ENCODE data around the gene NECAB2. TPM values are rescaled to one million over a fixed set of nuclear protein-coding genes. Genes with fewer than 3 reads are reported as not detected.

The NECAB2 gene
- polyA plus RNA-seq, 1 donor from 2014 or later, result 12.5 TPM

GRCh38 chr16:84041881-84042280 is 73.8 kb downstream of the NECAB2 start (continued):
- no peak for TF ChIP-seq RAD21 (conservative IDR thresholded peaks at IDR 0.05)

DNA sequence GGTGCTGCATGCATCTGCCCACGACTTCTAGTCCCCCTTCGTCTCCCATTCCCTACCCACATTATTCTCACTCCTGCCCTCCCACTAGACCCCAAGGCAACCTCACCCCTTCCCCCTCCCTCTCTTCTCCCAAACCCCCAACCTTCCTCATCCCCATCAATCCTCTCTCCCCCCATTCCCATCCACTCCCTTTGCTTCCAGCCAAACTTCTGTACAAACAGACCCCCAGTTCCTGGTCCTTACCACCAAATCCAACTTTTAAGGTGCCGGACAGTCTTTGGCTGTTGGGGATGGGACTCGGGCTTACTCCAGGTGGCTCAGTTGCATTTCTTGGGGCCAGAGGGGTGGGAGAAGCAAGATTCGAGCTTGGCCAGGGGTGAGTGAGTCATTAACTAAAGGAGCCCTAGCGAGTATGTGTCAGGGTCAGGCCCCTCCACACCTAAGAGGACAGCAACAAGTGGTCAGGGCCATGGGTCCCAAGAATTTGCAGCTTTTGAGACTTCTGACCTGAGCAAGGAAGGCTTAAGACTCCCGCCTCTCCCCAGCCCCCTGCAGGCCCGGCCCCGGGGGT is 74.3 kb downstream of the NECAB2 start, which contains the start of gene SLC38A8:
TSS of gene SLC38A8 (minus strand) at position 488 of the 571 bp plus-strand sequence. CDS start 638 bp downstream, outside the sequence.
- H3K9me2 ChIP-seq (ENCODE audit: insufficient read depth, low read length), result no peaks in the 10 kb centered on the region
- no peaks in the 10 kb centered on the region for H3F3A ChIP-seq (ENCODE audit: insufficient read depth, low read length, poor library complexity, severe bottlenecking)
- no peaks in the 10 kb centered on the region for H3K36me3 ChIP-seq (ENCODE audit: insufficient read depth, low read length)
- H3K9me3 ChIP-seq (ENCODE audit: low read length), result no peaks in the 10 kb centered on the region
- no peak within 1 kb of the TSS for H3K27ac ChIP-seq (ENCODE audit: low read length)
- H3K79me2 ChIP-seq (replicated peaks; ENCODE audit: insufficient read depth, low read length), result no peaks in the 10 kb centered on the region
- no peak within 1 kb of the TSS for H3K4me2 ChIP-seq (ENCODE audit: low read length)
- H3K4me3 ChIP-seq (ENCODE audit: low read length), result no peak within 1 kb of the TSS
- TF ChIP-seq POLR2AphosphoS5 (IDR thresholded peaks at IDR 0.05), result no peak
- TF ChIP-seq SMC3 (conservative IDR thresholded peaks at IDR 0.05; ENCODE audit: poor library complexity), result no peak
- TF ChIP-seq TAF1 (IDR thresholded peaks at IDR 0.05; ENCODE audit: low read depth), result no peak
- TF ChIP-seq EP300 (conservative IDR thresholded peaks at IDR 0.05; ENCODE audit: poor library complexity, severe bottlenecking), result no peak
- no peaks in the 10 kb centered on the region for H3K27me3 ChIP-seq (ENCODE audit: insufficient read depth, low read depth, low read length)
- no peaks in the 10 kb centered on the region for H4K20me1 ChIP-seq (ENCODE audit: insufficient read depth)
- H2AFZ ChIP-seq (ENCODE audit: low read depth, low read length), result no peak within 1 kb of the TSS
- no peak within 1 kb of the TSS for H3K9ac ChIP-seq (ENCODE audit: low read length)

DNA sequence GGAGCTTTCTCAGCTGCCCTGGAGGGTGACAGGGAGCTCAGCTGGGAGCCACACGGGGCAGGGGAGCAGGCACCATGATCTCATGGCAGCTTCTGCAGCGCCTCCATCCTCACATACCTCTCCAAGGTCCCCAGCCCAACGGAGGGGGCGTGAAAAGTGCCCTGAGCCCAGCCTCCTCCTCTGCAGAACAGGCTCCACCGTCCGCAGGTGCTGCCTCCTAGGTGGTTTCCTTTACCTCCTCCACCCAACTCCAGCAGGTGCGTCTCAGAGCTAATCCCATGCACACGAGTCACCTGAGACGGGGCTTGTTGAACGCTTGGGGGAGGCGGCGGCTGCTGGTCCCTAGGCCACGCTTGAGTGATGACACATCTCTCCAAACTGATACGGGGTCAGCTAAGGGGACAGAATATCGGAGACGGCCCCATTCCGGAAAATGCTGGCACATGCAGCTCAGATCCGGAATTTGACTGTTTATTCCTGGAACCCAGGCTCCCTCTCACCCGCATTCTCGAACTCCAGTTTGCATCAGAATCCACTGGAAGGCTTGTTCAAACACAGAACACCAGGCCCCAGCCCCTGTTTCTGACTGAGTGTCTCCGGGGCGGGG is 74.9 kb downstream of the NECAB2 start:
- no peaks in the 10 kb centered on the region for H3K36me3 ChIP-seq (ENCODE audit: insufficient read depth, low read length)
- no peak overlapping the region for H3K9ac ChIP-seq (ENCODE audit: low read length)
- H3K27ac ChIP-seq (ENCODE audit: low read length), result no peak overlapping the region
- TF ChIP-seq MXI1 (conservative IDR thresholded peaks at IDR 0.05; ENCODE audit: poor library complexity, severe bottlenecking), result no peak
- TF ChIP-seq, protein P1, sequence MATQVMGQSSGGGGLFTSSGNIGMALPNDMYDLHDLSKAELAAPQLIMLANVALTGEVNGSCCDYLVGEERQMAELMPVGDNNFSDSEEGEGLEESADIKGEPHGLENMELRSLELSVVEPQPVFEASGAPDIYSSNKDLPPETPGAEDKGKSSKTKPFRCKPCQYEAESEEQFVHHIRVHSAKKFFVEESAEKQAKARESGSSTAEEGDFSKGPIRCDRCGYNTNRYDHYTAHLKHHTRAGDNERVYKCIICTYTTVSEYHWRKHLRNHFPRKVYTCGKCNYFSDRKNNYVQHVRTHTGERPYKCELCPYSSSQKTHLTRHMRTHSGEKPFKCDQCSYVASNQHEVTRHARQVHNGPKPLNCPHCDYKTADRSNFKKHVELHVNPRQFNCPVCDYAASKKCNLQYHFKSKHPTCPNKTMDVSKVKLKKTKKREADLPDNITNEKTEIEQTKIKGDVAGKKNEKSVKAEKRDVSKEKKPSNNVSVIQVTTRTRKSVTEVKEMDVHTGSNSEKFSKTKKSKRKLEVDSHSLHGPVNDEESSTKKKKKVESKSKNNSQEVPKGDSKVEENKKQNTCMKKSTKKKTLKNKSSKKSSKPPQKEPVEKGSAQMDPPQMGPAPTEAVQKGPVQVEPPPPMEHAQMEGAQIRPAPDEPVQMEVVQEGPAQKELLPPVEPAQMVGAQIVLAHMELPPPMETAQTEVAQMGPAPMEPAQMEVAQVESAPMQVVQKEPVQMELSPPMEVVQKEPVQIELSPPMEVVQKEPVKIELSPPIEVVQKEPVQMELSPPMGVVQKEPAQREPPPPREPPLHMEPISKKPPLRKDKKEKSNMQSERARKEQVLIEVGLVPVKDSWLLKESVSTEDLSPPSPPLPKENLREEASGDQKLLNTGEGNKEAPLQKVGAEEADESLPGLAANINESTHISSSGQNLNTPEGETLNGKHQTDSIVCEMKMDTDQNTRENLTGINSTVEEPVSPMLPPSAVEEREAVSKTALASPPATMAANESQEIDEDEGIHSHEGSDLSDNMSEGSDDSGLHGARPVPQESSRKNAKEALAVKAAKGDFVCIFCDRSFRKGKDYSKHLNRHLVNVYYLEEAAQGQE (IDR thresholded peaks at IDR 0.05; ENCODE audit: borderline replicate concordance), result no peak
- TF ChIP-seq SMC3 (conservative IDR thresholded peaks at IDR 0.05; ENCODE audit: poor library complexity), result no peak
- no peak for TF ChIP-seq POLR2AphosphoS5 (IDR thresholded peaks at IDR 0.05)
- TF ChIP-seq RAD21 (conservative IDR thresholded peaks at IDR 0.05), result no peak
- TF ChIP-seq TAF1 (IDR thresholded peaks at IDR 0.05; ENCODE audit: low read depth), result no peak
- no peak for TF ChIP-seq EP300 (conservative IDR thresholded peaks at IDR 0.05; ENCODE audit: poor library complexity, severe bottlenecking)
- TF ChIP-seq EZH2 (IDR thresholded peaks at IDR 0.05; ENCODE audit: borderline replicate concordance, insufficient read depth, low read length, poor library complexity, severe bottlenecking), result no peak
- no peak for TF ChIP-seq CTCF (IDR thresholded peaks at IDR 0.05; ENCODE audit: poor library complexity, severe bottlenecking)
- H3K79me2 ChIP-seq (replicated peaks; ENCODE audit: insufficient read depth, low read length), result no peaks in the 10 kb centered on the region
- H2AFZ ChIP-seq (ENCODE audit: low read depth, low read length), result no peak overlapping the region
- H3K9me2 ChIP-seq (ENCODE audit: insufficient read depth, low read length), result no peaks in the 10 kb centered on the region
- no peaks in the 10 kb centered on the region for H3K9me3 ChIP-seq (ENCODE audit: low read length)
- no peaks in the 10 kb centered on the region for H3K27me3 ChIP-seq (ENCODE audit: insufficient read depth, low read depth, low read length)
- H3K4me2 ChIP-seq (ENCODE audit: low read length), result no peak overlapping the region
- no peaks in the 10 kb centered on the region for H3F3A ChIP-seq (ENCODE audit: insufficient read depth, low read length, poor library complexity, severe bottlenecking)
- H4K20me1 ChIP-seq (ENCODE audit: insufficient read depth), result no peaks in the 10 kb centered on the region
- no peak overlapping the region for H3K4me3 ChIP-seq (ENCODE audit: low read length)

Measured in neural cell (in vitro differentiated cells).